Posterior vena cava (tissue), 2 donors: ENCODE results near the gene SMIM7. TPM values are rescaled to one million over a fixed set of nuclear protein-coding genes. Genes with fewer than 3 reads are reported as not detected.

Experiments used
- DNase-seq: peaks from one replicate; pipeline ENCODE4 v3.0.0-alpha.2; 2020; ENCODE audit warnings: low spot score
- intact Hi-C, 2 donors: fragments of 100-400 bp; cut with DNase I; formaldehyde crosslinking; loops; one replicate each; pipeline versions ENCODE4 v1.14.1 to v1.14.2; 2022 to 2023
- total RNA-seq, 2 donors: library from RNA; stranded (reverse); fragmentation: NEBNext Ultra II Directional; extraction: Animal tissue kit (Norgen Biotek cat#: 25700); gene quantifications; one replicate each; pipeline ENCODE4 v1.2.1, GENCODE V29; 2021
- donor health status: DM: yes; HTN: yes; CAD: no.
- donor health status: DM: yes; HTN: yes; CAD: no.

SMIM7 gene
- total RNA-seq, 2 donors from 2014 or later = 42.4 to 61.8 TPM

DNA sequence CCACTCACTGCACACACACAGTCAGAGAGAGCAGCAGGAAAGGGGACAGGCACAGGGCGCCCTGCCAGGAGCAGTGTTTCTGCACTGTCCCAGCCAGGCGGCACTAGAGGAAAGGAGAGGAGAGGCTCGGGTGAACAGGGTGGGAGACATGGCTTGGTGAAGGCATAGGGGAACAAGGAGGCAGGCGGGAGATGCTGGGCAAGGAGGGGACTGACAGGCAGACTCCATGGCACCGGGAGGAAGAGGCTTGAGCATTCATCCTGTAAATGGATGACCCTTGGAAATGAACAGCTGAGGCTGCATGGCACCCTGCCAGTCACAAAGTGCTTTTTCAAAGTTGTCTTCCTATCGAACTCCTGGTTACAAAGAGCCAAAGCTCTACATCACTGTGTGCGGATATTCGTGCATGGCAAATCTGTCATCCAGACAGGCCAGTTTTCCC lies 54.4 kb downstream of the SMIM7 start:
- DNase-seq = no peak
- intact Hi-C loops = no loop called here

GRCh38 chr19:16605115-16605514 lies 54.8 kb downstream of the SMIM7 start:
- intact Hi-C loops = no loop called here
- DNase-seq = no peak

- intact Hi-C loops = no loop called here
- no peak for DNase-seq
These were observed 55.3 kb downstream of the SMIM7 start for GRCh38 chr19:16604615-16605014.

GRCh38 chr19:16603090-16603489 lies 56.9 kb downstream of the SMIM7 start:
- intact Hi-C loops = no loop called here
- no peak for DNase-seq

- no peak for DNase-seq
- intact Hi-C loops = no loop called here
These were observed 58.4 kb downstream of the SMIM7 start for GRCh38 chr19:16601378-16602052.

- DNase-seq = no peak
- intact Hi-C loops = no loop called here
These were observed 59.1 kb downstream of the SMIM7 start for GRCh38 chr19:16600824-16601223.

GRCh38 chr19:16599655-16600346 lies 60.1 kb downstream of the SMIM7 start:
- intact Hi-C loops = no loop called here
- DNase-seq = no peak

DNA sequence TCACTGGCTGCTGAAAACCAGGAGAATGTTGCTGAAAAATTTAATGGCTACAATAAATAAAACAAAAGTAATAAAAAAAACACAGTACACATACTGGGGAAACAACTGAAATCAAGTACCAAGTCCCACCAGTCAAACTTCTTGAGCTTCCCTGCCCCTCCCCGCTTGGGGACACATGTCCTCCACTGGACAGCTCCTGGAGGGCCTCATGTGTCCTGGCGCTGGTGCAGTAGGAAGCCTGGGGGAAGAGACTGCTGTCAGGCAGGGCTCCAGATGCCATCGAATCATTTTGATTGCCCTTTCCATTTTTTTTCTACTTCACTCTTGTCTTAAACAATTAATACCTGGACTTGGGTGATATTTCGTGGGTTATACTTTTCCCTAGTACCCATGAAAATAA lies 61.1 kb downstream of the SMIM7 start:
- DNase-seq = no peak
- intact Hi-C loops = no loop called here

GRCh38 chr19:16596399-16596798 lies 63.5 kb downstream of the SMIM7 start:
- DNase-seq = no peak

More at GRCh38 chr19:16596399-16596798, 63.5 kb downstream of the SMIM7 start:
- intact Hi-C loops = no loop called here

Other genes with a start within 250 kb of the SMIM7 start
- 10 to 100 TPM; 33.0 to 36.4 TPM for gene EPS15L1, start 188.2 kb downstream of the SMIM7 start, total RNA-seq
- gene CALR3, start 164.0 kb downstream of the SMIM7 start, total RNA-seq = not detected
- 1 to 10 TPM; 4.2 to 4.6 TPM for gene C19orf44, start 163.8 kb downstream of the SMIM7 start, total RNA-seq
- gene CHERP, start 117.7 kb downstream of the SMIM7 start, total RNA-seq = 10 to 100 TPM; 21.4 to 23.6 TPM
- 10 to 100 TPM; 30.8 to 33.6 TPM for gene SLC35E1, start 87.7 kb downstream of the SMIM7 start, total RNA-seq
- gene MED26, start 31.9 kb downstream of the SMIM7 start, total RNA-seq = 1 to 10 TPM; 5.9 to 6.1 TPM
- gene TMEM38A, start 995 bp upstream of the SMIM7 start, total RNA-seq = 1 to 10 TPM; 1.9 to 3.5 TPM
- under 1 TPM; 0.05 TPM for gene NWD1, start 59.7 kb upstream of the SMIM7 start, total RNA-seq
- 10 to 100 TPM; 34.6 to 36.5 TPM for gene SIN3B, start 169.3 kb upstream of the SMIM7 start, total RNA-seq
- gene F2RL3, start 228.9 kb upstream of the SMIM7 start, total RNA-seq = 1 to 10 TPM; 1.2 to 4.6 TPM